ENCODE measurements around the gene STAMBP.
A peak's percentile ranks its signal among the peaks of the same experiment; 100 is the strongest.

GRCh38 chr2:73828818-73829570 lies at the start of gene STAMBP:
- TF ChIP-seq CTCF (IDR thresholded peaks at IDR 0.05; ENCODE audit: low read depth, low read length, missing input control) (no peak), EGR1 (IDR thresholded peaks at IDR 0.05; ENCODE audit: low read depth in 2 of 2) (peak; percentile 65 to 70), RAD21 (IDR thresholded peaks at IDR 0.05) (peak; percentile 2 to 13), MAX (IDR thresholded peaks at IDR 0.05) (no peak), JUND (IDR thresholded peaks at IDR 0.05) (no peak), GABPA (IDR thresholded peaks at IDR 0.05 in 1 of 2, conservative IDR thresholded peaks at IDR 0.05 in 1 of 2) (peak; percentile 88 to 95), YY1 (IDR thresholded peaks at IDR 0.05) (peak; percentile 57), ATF3 (IDR thresholded peaks at IDR 0.05) (no peak), NR2F2 (IDR thresholded peaks at IDR 0.05) (no peak)
